ENCODE data around the gene LYSET. TPM values are rescaled to one million over a fixed set of nuclear protein-coding genes. Genes with fewer than 3 reads are reported as not detected.
"Not testable (repeated sequence)": the region's sequence is repeated elsewhere in the genome, so short reads cannot be mapped to it uniquely, and the experiment has no call there.

The LYSET gene
- total RNA-seq, 1 donor from 2014 or later, result 21.3 TPM

GRCh38 chr14:93207468-93208308, 22.6 kb downstream of the LYSET start:
- peak; percentile 80 for ATAC-seq
- intact Hi-C loops (cut with micrococcal nuclease), result no loop called here

GRCh38 chr14:93212432-93212831, 27.3 kb downstream of the LYSET start:
- intact Hi-C loops (cut with micrococcal nuclease), result no loop called here
- no peak for ATAC-seq

More at GRCh38 chr14:93207468-93208308, 22.6 kb downstream of the LYSET start:
- peak; percentile 70 for DNase-seq

GRCh38 chr14:93214598-93214997, 29.5 kb downstream of the LYSET start:
- DNase-seq, result no peak
- intact Hi-C loops (cut with micrococcal nuclease), result no loop called here
- ATAC-seq, result no peak

More at GRCh38 chr14:93212432-93212831, 27.3 kb downstream of the LYSET start:
- DNase-seq, result no peak

GRCh38 chr14:93219103-93219726, 34.1 kb downstream of the LYSET start:
- intact Hi-C loops (cut with micrococcal nuclease), result no loop called here
- DNase-seq (no peak), ATAC-seq (peak; percentile 64)

- ATAC-seq, result no peak
- intact Hi-C loops (cut with micrococcal nuclease), result no loop called here
- no peak for DNase-seq
These were observed 35.4 kb downstream of the LYSET start for GRCh38 chr14:93220509-93220908.

GRCh38 chr14:93223565-93223964, 38.4 kb downstream of the LYSET start:
- DNase-seq (no peak), ATAC-seq (no peak)
- intact Hi-C loops (cut with micrococcal nuclease), result no loop called here

- DNase-seq, result no peak
- intact Hi-C loops (cut with micrococcal nuclease), result no loop called here
- no peak for ATAC-seq
These were observed 43.4 kb downstream of the LYSET start for GRCh38 chr14:93228550-93228949.

- ATAC-seq (no peak), DNase-seq (no peak)
- intact Hi-C loops (cut with micrococcal nuclease), result no loop called here
These were observed 45.4 kb downstream of the LYSET start for GRCh38 chr14:93230539-93230938.

- peak; percentile 68 for ATAC-seq
- DNase-seq, result no peak
- intact Hi-C loops (cut with micrococcal nuclease), result no loop called here
These were observed 46.2 kb downstream of the LYSET start for GRCh38 chr14:93231129-93231979.

GRCh38 chr14:93232159-93232558, 47.0 kb downstream of the LYSET start:
- no peak for DNase-seq
- ATAC-seq, result no peak
- intact Hi-C loops (cut with micrococcal nuclease), result no loop called here

- ATAC-seq; intact Hi-C loops (cut with micrococcal nuclease); DNase-seq: not testable (repeated sequence)
These were observed 48.0 kb downstream of the LYSET start for GRCh38 chr14:93233078-93233477.

- ATAC-seq, result peak; percentile 28
- intact Hi-C loops (cut with micrococcal nuclease), result no loop called here
These were observed 49.7 kb downstream of the LYSET start for GRCh38 chr14:93234798-93235197.

More at GRCh38 chr14:93234798-93235197, 49.7 kb downstream of the LYSET start:
- no peak for DNase-seq

Other genes starting within 250 kb of the LYSET start
- gene ITPK1, start 69.4 kb upstream of the LYSET start, total RNA-seq, result 136 TPM
- gene MOAP1, start 420 bp upstream of the LYSET start, total RNA-seq, result 54.6 TPM
- 16.2 TPM for gene GON7, start 21.7 kb downstream of the LYSET start, total RNA-seq
- gene UBR7, start 21.9 kb downstream of the LYSET start, total RNA-seq, result 22.1 TPM
- gene BTBD7, start 147.7 kb downstream of the LYSET start, total RNA-seq, result 25.5 TPM
- gene COX8C, start 161.9 kb downstream of the LYSET start, total RNA-seq, result 0.55 TPM
- 0.25 TPM for gene UNC79, start 245.6 kb downstream of the LYSET start, total RNA-seq